Keratinocyte (primary cell): Measurements from ENCODE around the gene ITGA11.

Experiments used
- EZH2 ChIP-seq: IDR thresholded peaks from one replicate; pipeline ENCODE4 v1.6.1; 2012; ENCODE audit warnings: inconsistent platforms, mild to moderate bottlenecking, low read length, moderate library complexity
- TF ChIP-seq, protein P1 (sequence below), 3 experiments: IDR thresholded peaks in 1 of 3; conservative IDR thresholded peaks in 1 of 3; optimal IDR thresholded peaks in 1 of 3; 2 replicates in 2 of 3; 3 replicates in 1 of 3; pipeline versions ENCODE3 to v1.5.1; 2011; ENCODE audit warnings: low read length in 3 of 3, mild to moderate bottlenecking in 3 of 3, moderate library complexity in 2 of 3, control low read depth in 1 of 3, inconsistent platforms in 1 of 3; ENCODE audit not compliant: insufficient read depth in 2 of 3; ENCODE audit errors: extremely low read depth in 1 of 3

DNA sequence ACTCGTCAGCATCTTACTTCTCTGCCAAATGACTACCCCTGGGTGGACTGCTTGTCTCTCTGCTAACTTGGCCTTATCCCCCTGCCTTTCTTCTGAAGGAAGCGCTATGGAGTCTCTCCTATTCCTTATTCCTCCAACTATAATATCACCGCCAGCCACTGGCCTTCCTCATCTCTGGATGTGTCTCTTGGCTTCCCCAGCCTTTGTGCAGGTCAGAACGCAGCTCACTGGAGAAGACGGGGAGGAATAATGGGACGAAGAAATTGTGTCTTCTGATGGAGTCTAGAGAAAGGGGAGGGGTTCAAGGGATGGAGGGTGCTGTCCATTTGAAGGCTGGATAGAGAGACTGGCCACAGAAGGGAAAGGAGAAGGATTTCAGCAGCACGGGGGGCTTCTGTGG, 16.9 kb downstream of the ITGA11 start:
- TF ChIP-seq, protein P1, sequence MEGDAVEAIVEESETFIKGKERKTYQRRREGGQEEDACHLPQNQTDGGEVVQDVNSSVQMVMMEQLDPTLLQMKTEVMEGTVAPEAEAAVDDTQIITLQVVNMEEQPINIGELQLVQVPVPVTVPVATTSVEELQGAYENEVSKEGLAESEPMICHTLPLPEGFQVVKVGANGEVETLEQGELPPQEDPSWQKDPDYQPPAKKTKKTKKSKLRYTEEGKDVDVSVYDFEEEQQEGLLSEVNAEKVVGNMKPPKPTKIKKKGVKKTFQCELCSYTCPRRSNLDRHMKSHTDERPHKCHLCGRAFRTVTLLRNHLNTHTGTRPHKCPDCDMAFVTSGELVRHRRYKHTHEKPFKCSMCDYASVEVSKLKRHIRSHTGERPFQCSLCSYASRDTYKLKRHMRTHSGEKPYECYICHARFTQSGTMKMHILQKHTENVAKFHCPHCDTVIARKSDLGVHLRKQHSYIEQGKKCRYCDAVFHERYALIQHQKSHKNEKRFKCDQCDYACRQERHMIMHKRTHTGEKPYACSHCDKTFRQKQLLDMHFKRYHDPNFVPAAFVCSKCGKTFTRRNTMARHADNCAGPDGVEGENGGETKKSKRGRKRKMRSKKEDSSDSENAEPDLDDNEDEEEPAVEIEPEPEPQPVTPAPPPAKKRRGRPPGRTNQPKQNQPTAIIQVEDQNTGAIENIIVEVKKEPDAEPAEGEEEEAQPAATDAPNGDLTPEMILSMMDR (optimal IDR thresholded peaks at IDR 0.05 in 1 of 3, IDR thresholded peaks at IDR 0.05 in 1 of 3, conservative IDR thresholded peaks at IDR 0.05 in 1 of 3; ENCODE audit: extremely low read depth in 1 of 3, insufficient read depth in 2 of 3, low read length in 3 of 3) = no peak
- TF ChIP-seq EZH2 = no peak
